Amygdala (tissue), 56 donors: ENCODE data around the gene SEMA4C.
A peak's percentile ranks its signal among the peaks of the same experiment; 100 is the strongest.
"Not testable (repeated sequence)": the region's sequence is repeated elsewhere in the genome, so short reads cannot be mapped to it uniquely, and the experiment has no call there.

Experiments used
- DNase-seq, 56 donors: peaks; one replicate each; lab custom pipeline; 2025; lab: John Stamatoyannopoulos, UW

SEMA4C gene

DNA sequence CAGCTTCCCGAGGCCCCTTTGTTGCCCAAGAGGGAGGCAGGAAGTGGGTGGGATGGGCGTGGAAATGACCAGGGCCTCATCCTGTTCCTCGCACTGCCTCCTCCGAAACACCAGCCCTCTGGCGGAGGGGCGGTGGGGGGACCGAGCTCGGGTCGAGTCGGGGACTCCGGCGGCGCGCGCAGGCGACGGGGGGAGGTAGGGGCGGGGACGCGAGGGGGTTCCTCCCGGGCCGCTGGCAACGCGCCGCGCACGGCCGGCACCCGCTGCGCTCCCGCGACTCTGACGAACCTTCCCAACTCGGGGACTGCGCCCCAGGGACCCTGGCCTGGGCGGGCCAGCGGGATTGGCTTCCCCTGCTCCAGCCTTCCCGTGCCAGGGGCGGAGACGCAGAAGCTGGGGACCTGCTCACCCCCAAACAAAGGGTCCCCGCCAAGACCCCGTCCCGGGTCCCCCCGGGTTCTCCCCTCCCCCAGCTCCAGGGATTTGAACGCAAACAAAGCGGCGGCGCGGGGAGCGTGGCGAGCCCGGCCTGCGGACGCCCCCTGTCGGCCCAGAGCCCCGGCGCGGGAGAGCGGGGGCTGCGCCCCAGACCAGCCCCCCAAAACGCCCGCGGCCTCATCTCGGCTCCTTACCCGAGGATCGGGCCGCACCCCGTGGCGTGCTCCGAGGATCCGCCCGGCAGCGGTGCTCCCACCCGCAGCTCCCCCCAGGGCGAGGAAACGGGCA, 1.2 kb downstream of the SEMA4C start:
- DNase-seq = peak in 43 of 56 donors; percentile 34 to 84 (median 72)

GRCh38 chr2:96867756-96868554, 1.9 kb downstream of the SEMA4C start:
- peak in 5 of 56 donors; percentile 15 to 59 (median 33) for DNase-seq

GRCh38 chr2:96866986-96867755, 2.7 kb downstream of the SEMA4C start:
- peak in 2 of 56 donors; percentile 27 to 41 for DNase-seq

GRCh38 chr2:96866586-96866985, 3.3 kb downstream of the SEMA4C start:
- no peak for DNase-seq

DNA sequence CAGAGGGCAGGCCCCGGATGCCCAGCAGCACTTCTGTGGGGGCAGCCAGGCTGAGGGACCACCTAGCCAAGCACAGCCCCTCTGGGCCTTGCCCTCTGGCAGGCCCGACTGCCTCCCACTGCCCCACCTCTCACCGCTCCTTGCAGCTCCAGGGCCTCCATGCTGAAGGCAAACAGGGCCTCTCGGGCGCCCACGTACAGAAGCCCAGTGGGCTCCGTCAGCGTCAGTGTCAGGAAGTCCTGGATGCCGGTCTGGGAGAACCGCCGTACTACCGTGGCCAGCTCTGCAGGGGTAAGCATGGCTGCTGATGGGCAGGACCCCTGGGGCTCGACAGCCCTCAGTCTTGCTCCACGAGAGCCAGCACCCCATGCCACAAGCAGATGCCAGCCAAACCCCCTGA, 3.7 kb downstream of the SEMA4C start:
- no peak for DNase-seq

- no peak for DNase-seq
Observed at GRCh38 chr2:96865654-96866053, 4.2 kb downstream of the SEMA4C start.

- DNase-seq = no peak
Observed at GRCh38 chr2:96864343-96865091, 5.4 kb downstream of the SEMA4C start.

GRCh38 chr2:96863575-96864342, 6.1 kb downstream of the SEMA4C start:
- DNase-seq = no peak

GRCh38 chr2:96863056-96863455, 6.8 kb downstream of the SEMA4C start:
- DNase-seq = not testable (repeated sequence)

- DNase-seq = no peak
Observed at GRCh38 chr2:96861074-96861473, 8.8 kb downstream of the SEMA4C start.

- peak in 1 of 56 donors; percentile 41 for DNase-seq
Observed at GRCh38 chr2:96860065-96861029, 9.5 kb downstream of the SEMA4C start.

DNA sequence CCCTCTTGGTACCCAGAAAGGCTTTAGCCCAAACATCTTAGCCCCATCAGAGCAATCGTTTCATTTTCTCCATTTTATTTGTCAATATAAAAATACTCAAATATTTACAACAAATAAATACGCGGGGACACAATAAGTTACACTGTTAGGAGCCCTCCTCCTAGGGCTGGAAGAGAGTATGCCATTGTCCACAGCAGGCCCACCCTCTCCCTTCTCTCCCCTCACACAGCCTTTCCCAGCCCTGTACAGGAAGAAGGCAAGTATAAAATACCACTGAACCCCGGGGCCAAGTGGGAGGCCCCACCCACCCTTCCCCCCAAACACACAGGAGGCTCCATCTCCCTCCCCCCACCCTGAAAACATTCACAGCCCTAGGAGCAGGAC, 10.2 kb downstream of the SEMA4C start:
- no peak for DNase-seq

DNA sequence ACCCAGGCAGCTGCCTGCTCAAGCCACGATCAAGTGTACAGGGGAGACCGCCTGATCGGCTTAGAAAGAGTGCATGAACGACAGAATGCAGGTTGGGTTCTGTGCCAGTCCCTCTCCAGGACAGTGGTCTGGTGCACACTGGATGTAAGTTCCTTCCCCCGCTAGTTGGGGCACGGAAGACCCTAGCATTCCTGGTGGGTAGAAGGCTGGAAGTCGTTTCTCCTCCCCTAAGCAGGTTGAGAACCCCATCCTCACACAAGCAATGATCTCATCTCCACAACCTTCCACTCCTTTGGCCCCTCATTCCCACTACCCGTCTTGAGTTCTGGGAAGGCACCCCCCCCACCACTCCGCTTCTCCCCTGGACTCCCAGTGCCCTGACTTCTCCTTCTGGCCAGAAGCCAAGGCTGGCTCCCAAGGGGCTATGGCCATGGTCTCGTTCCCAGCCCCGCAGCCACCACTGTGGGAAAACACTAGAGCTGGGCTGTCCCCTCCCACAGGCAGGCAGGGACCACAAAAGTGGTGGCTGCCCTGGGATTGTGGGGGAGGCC, 10.7 kb downstream of the SEMA4C start:
- DNase-seq = peak in 8 of 56 donors; percentile 23 to 70 (median 44)

DNA sequence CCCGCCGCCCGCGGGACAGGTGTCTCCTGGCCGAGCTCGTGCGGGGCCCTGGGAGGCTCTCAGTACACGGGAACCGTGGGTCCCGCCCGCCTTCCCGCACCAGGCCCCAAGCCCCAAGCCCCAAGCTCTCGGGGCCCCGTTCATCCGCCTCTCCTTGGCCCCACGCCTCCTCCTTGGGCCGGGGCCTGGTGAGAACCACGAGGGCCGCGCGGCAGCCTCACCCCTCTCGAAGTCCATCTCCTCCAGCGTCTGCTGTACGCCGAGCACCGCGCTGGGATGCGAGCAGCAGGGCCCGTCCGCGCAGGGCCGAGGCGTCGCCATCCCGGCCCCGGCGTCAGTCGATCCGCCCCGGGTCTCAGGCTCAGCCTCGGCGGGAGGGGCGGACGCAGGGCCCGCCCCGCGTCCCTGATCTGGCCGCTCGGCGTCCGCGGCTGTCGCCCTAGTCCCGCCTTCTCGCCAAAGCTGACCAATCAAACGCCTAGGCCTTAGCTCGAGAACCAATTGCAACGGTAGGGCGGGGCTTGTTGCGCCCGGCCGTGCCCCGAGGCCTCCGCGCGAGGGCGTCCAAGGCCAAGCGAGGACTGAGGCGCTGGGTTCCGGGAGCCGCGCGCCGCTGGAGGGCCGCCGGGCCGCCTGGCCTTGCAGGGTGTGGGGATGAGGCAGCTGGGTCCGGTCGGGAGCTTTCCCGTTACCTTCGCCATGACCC, 12.1 kb downstream of the SEMA4C start, which contains the start of gene ANKRD39:
ANKRD39 (minus strand) TSS at position 350 of the 706 bp plus-strand sequence; CDS start at position 321, 29 bp downstream.
- DNase-seq = peak; percentile 76 to 98 (median 94)

DNA sequence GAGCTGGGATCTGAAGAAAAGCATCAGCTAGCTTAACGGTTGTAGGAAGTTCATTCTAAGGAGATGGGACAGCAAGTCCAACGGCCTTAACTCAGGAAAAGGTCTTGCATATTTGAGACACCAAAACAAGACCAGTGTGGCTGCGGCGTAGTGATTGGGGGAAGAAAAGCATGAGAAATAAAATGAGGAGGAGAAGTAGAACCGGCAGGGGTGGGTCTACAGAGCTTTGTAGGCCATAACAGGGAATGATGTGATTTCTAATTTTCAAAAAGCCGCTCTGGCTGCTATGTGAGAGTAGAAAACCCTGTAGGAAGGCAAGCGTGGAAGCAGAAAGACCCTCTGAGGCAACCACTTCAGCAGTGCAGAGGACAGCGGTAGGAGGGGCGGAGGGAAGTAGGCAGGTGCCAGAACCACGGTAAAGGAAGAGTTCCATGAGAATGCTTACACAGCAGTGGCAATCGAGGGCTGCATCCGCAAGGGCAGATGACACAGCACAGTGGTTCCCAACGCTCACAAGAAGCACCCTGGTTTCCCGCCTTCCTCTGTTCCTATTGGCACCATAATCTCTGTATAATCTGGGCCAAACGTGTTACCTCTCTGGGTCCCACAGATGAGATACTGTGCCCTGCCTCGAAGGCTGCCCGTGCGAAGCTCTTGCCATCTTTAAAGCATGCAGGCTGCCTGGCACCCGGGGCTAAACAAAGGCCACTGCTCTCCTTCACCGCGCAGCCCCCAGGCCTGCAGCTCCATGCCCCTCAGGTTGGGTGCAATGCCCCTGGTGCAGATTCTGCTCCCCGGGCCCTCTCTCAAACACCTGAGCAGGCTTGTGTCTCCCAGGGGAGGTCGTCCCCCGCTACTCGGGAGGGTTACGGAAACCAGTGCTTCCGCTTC, 12.9 kb downstream of the SEMA4C start:
- peak in 8 of 56 donors; percentile 43 to 69 (median 51) for DNase-seq

DNA sequence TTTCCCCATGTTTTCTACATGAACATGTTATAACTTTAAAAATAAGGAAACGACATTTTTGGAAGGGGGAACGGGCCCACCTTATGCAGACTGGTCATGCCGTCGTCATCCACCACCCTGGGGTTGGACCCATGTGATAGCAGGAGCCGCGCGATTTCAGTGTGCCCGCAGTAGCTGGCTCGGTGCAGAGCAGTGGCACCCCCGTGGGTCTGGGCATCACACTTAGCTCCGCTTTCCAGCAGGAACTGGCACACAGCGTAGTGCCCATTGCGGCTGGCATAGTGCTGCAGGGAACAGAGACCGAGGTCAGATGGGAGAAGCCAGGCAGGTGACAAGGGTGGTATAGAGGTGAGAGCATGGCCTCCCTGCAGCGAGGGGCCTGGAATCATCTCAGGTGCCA, 16.6 kb downstream of the SEMA4C start:
- DNase-seq = no peak
